DMS114 treated with DMSO at 0.1 percent for 48 hours (cell line): ENCODE measurements around the gene IL6.

Experiments
- DNase-seq: peaks from one replicate; lab custom pipeline; 2025; ENCODE audit not compliant: unreplicated experiment; lab: John Stamatoyannopoulos, UW

IL6 gene

GRCh38 chr7:22726345-22726906 lies 574 bp upstream of the IL6 start:
- peak; percentile 46 for DNase-seq

DNA sequence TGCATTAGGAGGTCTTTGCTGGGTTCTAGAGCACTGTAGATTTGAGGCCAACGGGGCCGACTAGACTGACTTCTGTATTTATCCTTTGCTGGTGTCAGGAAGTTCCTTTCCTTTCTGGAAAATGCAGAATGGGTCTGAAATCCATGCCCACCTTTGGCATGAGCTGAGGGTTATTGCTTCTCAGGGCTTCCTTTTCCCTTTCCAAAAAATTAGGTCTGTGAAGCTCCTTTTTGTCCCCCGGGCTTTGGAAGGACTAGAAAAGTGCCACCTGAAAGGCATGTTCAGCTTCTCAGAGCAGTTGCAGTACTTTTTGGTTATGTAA lies 675 bp downstream of the IL6 start:
- no peak for DNase-seq

- peak; percentile 52 for DNase-seq
These were observed 1.5 kb downstream of the IL6 start for GRCh38 chr7:22728401-22729029.

DNA sequence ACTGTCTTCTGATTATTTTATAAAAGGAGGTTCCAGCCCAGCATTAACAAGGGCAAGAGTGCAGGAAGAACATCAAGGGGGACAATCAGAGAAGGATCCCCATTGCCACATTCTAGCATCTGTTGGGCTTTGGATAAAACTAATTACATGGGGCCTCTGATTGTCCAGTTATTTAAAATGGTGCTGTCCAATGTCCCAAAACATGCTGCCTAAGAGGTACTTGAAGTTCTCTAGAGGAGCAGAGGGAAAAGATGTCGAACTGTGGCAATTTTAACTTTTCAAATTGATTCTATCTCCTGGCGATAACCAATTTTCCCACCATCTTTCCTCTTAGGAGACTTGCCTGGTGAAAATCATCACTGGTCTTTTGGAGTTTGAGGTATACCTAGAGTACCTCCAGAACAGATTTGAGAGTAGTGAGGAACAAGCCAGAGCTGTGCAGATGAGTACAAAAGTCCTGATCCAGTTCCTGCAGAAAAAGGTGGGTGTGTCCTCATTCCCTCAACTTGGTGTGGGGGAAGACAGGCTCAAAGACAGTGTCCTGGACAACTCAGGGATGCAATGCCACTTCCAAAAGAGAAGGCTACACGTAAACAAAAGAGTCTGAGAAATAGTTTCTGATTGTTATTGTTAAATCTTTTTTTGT lies 2.3 kb downstream of the IL6 start:
- DNase-seq = no peak

DNA sequence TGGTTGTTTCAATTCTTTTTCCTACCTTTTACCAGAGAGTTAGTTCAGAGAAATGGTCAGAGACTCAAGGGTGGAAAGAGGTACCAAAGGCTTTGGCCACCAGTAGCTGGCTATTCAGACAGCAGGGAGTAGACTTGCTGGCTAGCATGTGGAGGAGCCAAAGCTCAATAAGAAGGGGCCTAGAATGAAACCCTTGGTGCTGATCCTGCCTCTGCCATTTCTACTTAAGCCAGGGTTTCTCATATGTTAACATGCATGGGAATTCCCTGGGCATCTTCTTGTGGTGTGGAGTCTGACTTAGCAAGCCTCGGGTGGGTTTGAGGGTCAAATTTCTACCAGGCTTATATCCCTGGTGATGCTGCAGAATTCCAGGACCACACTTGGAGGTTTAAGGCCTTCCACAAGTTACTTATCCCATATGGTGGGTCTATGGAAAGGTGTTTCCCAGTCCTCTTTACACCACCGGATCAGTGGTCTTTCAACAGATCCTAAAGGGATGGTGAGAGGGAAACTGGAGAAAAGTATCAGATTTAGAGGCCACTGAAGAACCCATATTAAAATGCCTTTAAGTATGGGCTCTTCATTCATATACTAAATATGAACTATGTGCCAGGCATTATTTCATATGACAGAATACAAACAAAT lies 3.2 kb downstream of the IL6 start:
- DNase-seq = no peak

DNA sequence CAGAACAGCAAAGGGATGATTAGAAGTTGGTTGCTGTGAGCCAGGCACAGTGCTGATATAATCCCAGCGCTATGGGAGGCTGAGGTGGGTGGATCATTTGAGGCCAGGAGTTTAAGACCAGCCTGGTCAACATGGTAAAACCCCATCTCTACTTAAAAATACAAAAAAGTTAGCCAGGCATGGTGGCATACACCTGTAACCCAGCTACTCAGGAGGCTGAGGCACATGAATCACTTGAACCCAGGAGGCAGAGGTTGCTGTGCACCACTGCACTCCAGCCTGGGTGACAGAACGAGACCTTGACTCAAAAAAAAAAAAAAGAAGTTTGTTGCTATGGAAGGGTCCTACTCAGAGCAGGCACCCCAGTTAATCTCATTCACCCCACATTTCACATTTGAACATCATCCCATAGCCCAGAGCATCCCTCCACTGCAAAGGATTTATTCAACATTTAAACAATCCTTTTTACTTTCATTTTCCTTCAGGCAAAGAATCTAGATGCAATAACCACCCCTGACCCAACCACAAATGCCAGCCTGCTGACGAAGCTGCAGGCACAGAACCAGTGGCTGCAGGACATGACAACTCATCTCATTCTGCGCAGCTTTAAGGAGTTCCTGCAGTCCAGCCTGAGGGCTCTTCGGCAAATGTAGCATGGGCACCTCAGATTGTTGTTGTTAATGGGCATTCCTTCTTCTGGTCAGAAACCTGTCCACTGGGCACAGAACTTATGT lies 4.1 kb downstream of the IL6 start:
- no peak for DNase-seq

GRCh38 chr7:22731766-22732165 lies 4.8 kb downstream of the IL6 start:
- no peak for DNase-seq

DNA sequence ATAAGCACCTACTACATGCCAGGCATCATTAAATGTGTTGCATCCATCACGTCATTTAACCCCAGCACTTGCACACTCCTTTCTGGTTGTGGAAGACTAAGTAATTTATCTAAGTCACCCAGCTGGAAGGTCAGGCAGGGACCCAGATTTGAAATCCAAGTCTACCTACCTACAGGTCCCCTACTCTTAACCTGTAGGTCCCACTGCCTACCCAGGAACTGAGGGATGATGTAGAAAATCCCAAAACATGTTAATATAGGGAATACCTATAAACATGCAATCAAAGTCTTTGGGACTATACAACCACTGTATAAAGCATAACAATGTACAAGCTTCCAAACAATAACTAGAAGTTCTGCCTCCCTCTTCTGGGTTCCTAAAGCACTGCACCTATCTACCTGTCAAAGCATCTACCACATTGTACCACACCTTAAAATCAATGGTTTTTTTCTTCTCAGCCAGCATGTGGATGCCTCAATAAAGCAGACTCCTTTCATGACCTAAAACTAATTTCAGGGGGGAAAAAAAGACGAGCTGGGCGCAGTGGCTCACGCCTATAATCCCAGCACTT lies 5.6 kb downstream of the IL6 start:
- no peak for DNase-seq

DNA sequence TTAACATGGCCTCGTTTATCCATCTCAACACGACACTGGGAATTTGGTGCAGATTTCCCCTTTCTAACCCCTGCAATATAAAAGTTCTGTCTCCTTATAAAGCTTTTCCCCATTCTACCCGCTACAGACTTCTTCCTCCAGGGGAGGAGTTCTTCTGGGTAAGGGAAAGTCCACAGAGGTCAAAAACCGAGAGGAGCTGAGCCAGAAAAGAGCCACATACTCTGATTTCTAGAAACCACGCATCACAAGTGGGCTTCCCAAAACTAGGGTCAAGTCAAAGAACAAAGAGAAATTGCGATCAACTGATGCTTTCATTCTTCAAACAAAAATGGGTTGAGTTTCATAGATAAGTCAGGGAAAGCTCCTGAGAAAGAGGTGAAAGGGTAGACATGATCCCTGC lies 6.8 kb downstream of the IL6 start:
- DNase-seq = no peak

GRCh38 chr7:22743014-22743413 lies 16.0 kb downstream of the IL6 start:
- DNase-seq = no peak

- no peak for DNase-seq
These were observed 24.3 kb downstream of the IL6 start for GRCh38 chr7:22751341-22751740.

GRCh38 chr7:22757338-22757994 lies 30.5 kb downstream of the IL6 start:
- no peak for DNase-seq

DNA sequence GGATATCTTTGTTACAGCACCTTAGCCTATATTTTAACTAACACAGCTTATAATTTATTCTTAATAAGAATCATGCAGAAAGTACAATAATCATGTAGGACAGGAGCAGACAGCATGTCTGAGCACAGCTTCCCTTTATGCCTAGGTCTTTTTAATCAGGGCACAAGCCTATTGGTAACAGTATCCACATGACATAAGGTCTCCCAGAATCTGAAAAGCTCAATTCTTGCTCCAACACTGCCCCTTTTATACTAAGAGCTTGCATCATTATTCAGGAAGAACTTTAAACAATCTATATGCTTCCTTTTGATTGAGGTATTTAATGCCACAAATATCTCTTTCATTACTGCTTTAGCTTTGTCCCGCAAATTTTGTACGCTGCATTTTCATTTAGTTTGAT lies 31.6 kb downstream of the IL6 start:
- no peak for DNase-seq

DNA sequence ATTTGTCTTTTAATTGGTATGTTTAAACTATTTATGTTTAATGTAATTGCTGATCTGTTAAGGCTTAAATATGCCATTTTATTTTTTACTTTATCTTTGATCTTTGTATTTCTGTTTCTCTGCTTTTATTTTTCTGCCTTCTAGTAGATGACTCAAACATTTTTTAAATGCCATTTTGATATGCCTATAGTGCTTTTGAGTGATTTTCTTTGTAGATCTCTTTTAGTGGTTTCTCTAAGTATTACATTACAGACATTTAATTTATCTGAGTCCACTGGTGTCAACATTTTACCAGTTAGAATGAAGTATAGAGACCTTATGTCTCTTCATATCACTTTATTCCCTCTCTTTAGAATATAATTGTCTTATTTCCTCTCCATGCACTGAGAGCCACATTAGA lies 32.7 kb downstream of the IL6 start:
- no peak for DNase-seq

- no peak for DNase-seq
These were observed 35.9 kb downstream of the IL6 start for GRCh38 chr7:22762866-22763265.

DNA sequence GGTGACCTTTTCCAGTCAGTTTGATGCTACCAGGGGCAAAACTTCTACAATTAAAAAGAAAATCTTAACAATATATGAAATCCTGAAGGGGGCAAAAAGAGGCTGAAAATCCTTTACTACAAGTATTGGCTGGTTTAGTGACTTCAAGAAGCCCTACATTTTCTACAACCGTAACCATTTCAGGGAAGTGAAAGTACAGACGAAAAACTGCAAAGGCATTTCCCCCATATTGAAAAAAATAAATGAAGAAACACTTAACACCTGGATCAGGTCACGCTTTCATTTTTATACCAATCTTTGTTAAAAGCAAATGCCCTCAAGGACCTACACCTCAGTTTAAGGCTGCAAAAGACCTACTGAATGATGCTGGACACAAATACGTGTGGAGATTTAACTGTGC lies 38.6 kb downstream of the IL6 start:
- no peak for DNase-seq

DNA sequence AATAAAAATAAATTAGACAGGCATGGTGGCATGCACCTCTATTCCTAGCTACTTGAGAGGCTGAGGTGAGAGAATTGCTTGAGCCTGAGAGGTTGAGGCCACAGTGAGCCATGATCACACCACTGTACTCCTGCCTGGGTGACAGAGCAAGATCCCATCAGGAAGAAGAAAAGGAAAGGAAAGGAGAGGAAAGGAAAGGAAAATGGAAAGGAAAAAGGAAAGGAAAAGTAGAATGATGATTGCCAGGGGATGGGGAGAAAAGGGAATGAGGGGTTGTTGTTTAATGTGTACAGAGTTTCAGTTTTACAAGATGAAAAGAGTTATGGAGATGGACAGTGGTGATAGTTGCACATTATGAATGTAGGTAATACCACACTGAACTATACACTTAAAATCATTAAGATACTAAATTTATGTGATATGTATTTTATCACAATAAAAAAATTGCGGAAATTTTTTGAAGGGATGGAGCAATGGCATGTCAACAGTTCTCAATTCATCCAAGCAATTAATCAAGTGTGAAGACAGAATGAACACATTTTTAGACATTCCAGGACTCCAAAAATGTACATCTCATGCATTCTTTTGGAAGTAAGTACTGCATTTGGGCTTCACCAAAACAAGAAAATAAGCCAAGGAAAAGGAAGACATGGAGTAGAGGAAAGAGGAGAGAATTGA lies 44.3 kb downstream of the IL6 start:
- DNase-seq = no peak

DNA sequence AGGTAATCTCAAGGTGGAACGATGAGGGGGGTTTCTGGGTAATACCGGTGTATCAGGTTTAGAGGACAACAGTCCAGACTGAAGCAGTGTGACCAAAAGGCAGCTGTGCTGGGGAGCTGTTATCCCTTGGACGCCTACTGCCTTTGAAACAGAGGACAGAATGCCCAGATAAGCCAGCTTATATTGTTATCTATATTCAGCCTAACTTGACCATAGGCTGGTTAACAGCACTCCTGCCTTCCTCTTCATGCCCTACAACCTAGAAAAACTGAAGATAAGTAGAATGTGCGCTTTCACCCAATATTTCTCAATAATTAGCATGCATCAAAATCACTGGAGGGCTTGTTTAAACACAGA lies 44.9 kb downstream of the IL6 start:
- no peak for DNase-seq

DNA sequence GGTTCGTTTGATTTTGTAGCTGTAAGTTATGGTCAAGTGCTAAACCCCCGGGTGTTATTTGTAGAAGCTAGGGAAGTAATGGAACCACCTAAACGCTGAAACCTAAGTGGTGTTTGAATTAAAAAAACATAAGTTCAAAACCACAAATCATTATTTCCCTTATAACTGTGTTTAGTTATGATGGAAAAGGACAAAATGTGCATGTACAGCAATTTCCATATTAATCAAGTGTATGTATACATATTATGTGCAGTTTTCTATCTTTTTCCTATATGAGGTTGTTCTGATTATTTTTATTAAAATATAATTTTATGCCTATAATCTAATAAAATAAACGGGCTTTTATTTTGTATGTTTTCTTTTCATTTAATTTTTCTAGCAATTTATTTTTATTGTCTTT lies 45.9 kb downstream of the IL6 start:
- DNase-seq = no peak

DNA sequence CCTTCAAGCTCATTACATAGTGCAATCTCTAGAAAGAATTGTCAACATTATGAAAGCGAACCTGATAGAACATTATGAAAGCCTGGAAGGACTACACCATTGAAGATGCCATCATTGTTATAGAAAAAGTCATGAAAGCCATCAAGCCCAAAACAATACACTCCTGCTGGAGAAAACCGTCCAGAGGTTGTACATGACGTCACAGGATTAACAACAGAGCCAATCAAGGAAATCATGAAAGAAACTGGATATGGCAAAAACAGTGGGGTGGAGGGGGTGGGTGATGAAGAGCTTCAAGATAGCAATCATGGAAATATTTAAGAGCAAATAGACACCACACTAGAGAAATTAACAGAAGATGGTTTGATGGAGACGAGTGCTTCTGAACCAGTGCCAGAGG lies 50.0 kb downstream of the IL6 start:
- DNase-seq = no peak
